Neural cell (in vitro differentiated cells): ENCODE results near the gene REEP1. TPM values are rescaled to one million over a fixed set of nuclear protein-coding genes. Genes with fewer than 3 reads are reported as not detected.

ENCODE experiments used
- H2AFZ ChIP-seq: fragments of 200-600, 300-800 bp; sonication (generic), shearing (Covaris generic); 2 replicates; pipeline ENCODE4 v1.6.0; 2014; ENCODE audit warnings: low read depth, mild to moderate bottlenecking, antibody characterized with exemption, low read length, moderate library complexity
- H3F3A ChIP-seq: fragments of 200-600 bp; shearing (Covaris generic); 2 replicates; pipeline ENCODE4 v1.6.1; 2016; ENCODE audit warnings: mild to moderate bottlenecking, moderate library complexity, mixed read lengths, antibody characterized with exemption, low read length; ENCODE audit not compliant: insufficient read depth, poor library complexity, severe bottlenecking
- H3K27ac ChIP-seq: fragments of 200-600, 300-800 bp; sonication (generic), shearing (Covaris generic); 2 replicates; pipeline ENCODE4 v1.5.1; 2014; ENCODE audit warnings: mild to moderate bottlenecking, low read length, moderate library complexity
- H3K27me3 ChIP-seq: fragments of 300-800, 200-600 bp; sonication (generic), shearing (Covaris generic); 2 replicates; pipeline ENCODE4 v1.6.0; 2014; ENCODE audit warnings: mild to moderate bottlenecking, low read depth, low read length, moderate library complexity; ENCODE audit not compliant: insufficient read depth
- H3K36me3 ChIP-seq: fragments of 300-800, 200-600 bp; sonication (generic), shearing (Covaris generic); 2 replicates; pipeline ENCODE4 v1.5.1; 2014; ENCODE audit warnings: mild to moderate bottlenecking, antibody characterized with exemption, low read length, moderate library complexity; ENCODE audit not compliant: insufficient read depth
- H3K4me2 ChIP-seq: fragments of 300-800, 200-600 bp; sonication (generic), shearing (Covaris generic); 2 replicates; pipeline ENCODE4 v1.6.0; 2014; ENCODE audit warnings: mild to moderate bottlenecking, low read length
- H3K4me3 ChIP-seq: fragments of 300-800, 200-600 bp; sonication (generic), shearing (Covaris generic); 2 replicates; pipeline ENCODE4 v1.5.1; 2014; ENCODE audit warnings: mild to moderate bottlenecking, low read length, moderate library complexity
- H3K79me2 ChIP-seq: fragments of 200-600 bp; shearing (Covaris generic); replicated peaks from 2 replicates; pipeline ENCODE4 v1.6.0; 2014; ENCODE audit warnings: mild to moderate bottlenecking, low read length, moderate library complexity; ENCODE audit not compliant: insufficient read depth
- H3K9ac ChIP-seq: fragments of 300-800, 200-600 bp; sonication (generic), shearing (Covaris generic); 2 replicates; pipeline ENCODE4 v1.6.1; 2016; ENCODE audit warnings: mild to moderate bottlenecking, low read length, mixed read lengths
- H3K9me2 ChIP-seq: fragments of 200-600 bp; shearing (Covaris generic); 2 replicates; pipeline ENCODE4 v1.6.1; 2016; ENCODE audit warnings: mild to moderate bottlenecking, low read length, mixed read lengths; ENCODE audit not compliant: insufficient read depth
- H3K9me3 ChIP-seq: fragments of 200-600, 300-800 bp; sonication (generic), shearing (Covaris generic); 2 replicates; pipeline ENCODE4 v1.6.1; 2016; ENCODE audit warnings: mild to moderate bottlenecking, mixed run types, low read length, moderate library complexity, mixed read lengths
- H4K20me1 ChIP-seq: fragments of 200-600 bp; shearing (Covaris generic); 2 replicates; pipeline ENCODE4 v1.6.1; 2016; ENCODE audit warnings: mild to moderate bottlenecking, mixed run types; ENCODE audit not compliant: insufficient read depth
- EP300 ChIP-seq: fragments of 450-650 bp; conservative IDR thresholded peaks from 2 replicates; pipeline ENCODE4 v1.6.1; 2014; ENCODE audit warnings: antibody characterized with exemption, mild to moderate bottlenecking, moderate library complexity; ENCODE audit not compliant: poor library complexity, severe bottlenecking
- EZH2 ChIP-seq: fragments of 200-600, 300-800 bp; shearing (Covaris generic), sonication (generic); IDR thresholded peaks from 2 replicates; pipeline ENCODE4 v1.6.1; 2014; ENCODE audit warnings: antibody characterized with exemption, low read length, borderline replicate concordance, mild to moderate bottlenecking; ENCODE audit not compliant: insufficient read depth, poor library complexity, severe bottlenecking
- MXI1 ChIP-seq: fragments of 450-650 bp; conservative IDR thresholded peaks from 2 replicates; pipeline ENCODE4 v1.6.1; 2014; ENCODE audit warnings: antibody characterized with exemption, mild to moderate bottlenecking; ENCODE audit not compliant: poor library complexity, severe bottlenecking
- POLR2AphosphoS5 ChIP-seq: IDR thresholded peaks from 2 replicates; pipeline ENCODE4 v1.6.1; 2012
- RAD21 ChIP-seq: fragments of 450-650 bp; conservative IDR thresholded peaks from 2 replicates; pipeline ENCODE4 v1.6.1; 2014; ENCODE audit warnings: antibody characterized with exemption, mild to moderate bottlenecking, moderate library complexity
- REST ChIP-seq: IDR thresholded peaks from 2 replicates; pipeline ENCODE4 v1.6.1; 2012; ENCODE audit warnings: borderline replicate concordance
- SMC3 ChIP-seq: fragments of 450-650 bp; conservative IDR thresholded peaks from 2 replicates; pipeline ENCODE4 v1.6.1; 2014; ENCODE audit warnings: antibody characterized with exemption, mild to moderate bottlenecking, moderate library complexity; ENCODE audit not compliant: poor library complexity
- TAF1 ChIP-seq: IDR thresholded peaks from 2 replicates; pipeline ENCODE4 v1.6.1; 2012; ENCODE audit warnings: low read depth
- polyA plus RNA-seq: library from polyadenylated mRNA; depleted of rRNA; stranded (reverse); fragments of >200 nt; gene quantifications from 2 replicates; pipeline ENCODE4 v1.2.3, GENCODE V29; 2014
- TF ChIP-seq, protein P1 (sequence below): fragments of 450-650 bp; IDR thresholded peaks from 2 replicates; pipeline ENCODE4 v1.5.1; 2014; ENCODE audit warnings: antibody characterized with exemption, mild to moderate bottlenecking, moderate library complexity; ENCODE audit not compliant: poor library complexity, severe bottlenecking

REEP1 gene
- polyA plus RNA-seq, 1 donor from 2014 or later = 121 TPM

GRCh38 chr2:86314125-86314524 is 23.3 kb downstream of the REEP1 start:
- H3K27ac ChIP-seq = no peak overlapping the region
- H4K20me1 ChIP-seq = no peaks in the 10 kb centered on the region
- H3K27me3 ChIP-seq = no peaks in the 10 kb centered on the region
- H3K4me2 ChIP-seq = no peak overlapping the region
- no peaks in the 10 kb centered on the region for H3F3A ChIP-seq
- no peaks in the 10 kb centered on the region for H3K36me3 ChIP-seq
- no peak overlapping the region for H2AFZ ChIP-seq
- no peaks in the 10 kb centered on the region for H3K9me3 ChIP-seq
- TF ChIP-seq SMC3 = no peak
- TF ChIP-seq REST = no peak
- no peak for TF ChIP-seq TAF1
- TF ChIP-seq EZH2 = no peak
- no peak for TF ChIP-seq POLR2AphosphoS5
- TF ChIP-seq, protein P1, sequence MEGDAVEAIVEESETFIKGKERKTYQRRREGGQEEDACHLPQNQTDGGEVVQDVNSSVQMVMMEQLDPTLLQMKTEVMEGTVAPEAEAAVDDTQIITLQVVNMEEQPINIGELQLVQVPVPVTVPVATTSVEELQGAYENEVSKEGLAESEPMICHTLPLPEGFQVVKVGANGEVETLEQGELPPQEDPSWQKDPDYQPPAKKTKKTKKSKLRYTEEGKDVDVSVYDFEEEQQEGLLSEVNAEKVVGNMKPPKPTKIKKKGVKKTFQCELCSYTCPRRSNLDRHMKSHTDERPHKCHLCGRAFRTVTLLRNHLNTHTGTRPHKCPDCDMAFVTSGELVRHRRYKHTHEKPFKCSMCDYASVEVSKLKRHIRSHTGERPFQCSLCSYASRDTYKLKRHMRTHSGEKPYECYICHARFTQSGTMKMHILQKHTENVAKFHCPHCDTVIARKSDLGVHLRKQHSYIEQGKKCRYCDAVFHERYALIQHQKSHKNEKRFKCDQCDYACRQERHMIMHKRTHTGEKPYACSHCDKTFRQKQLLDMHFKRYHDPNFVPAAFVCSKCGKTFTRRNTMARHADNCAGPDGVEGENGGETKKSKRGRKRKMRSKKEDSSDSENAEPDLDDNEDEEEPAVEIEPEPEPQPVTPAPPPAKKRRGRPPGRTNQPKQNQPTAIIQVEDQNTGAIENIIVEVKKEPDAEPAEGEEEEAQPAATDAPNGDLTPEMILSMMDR = no peak
- TF ChIP-seq EP300 = no peak
- TF ChIP-seq RAD21 = no peak
- no peak for TF ChIP-seq MXI1
- no peaks in the 10 kb centered on the region for H3K9me2 ChIP-seq
- no peak overlapping the region for H3K9ac ChIP-seq
- H3K79me2 ChIP-seq = no peaks in the 10 kb centered on the region
- no peak overlapping the region for H3K4me3 ChIP-seq

- no peak for TF ChIP-seq EZH2
- TF ChIP-seq MXI1 = no peak
- TF ChIP-seq REST = no peak
- no peak for TF ChIP-seq SMC3
- TF ChIP-seq EP300 = no peak
- TF ChIP-seq TAF1 = no peak
- no peak for TF ChIP-seq POLR2AphosphoS5
- no peak for TF ChIP-seq RAD21
- TF ChIP-seq, protein P1 = no peak
- H3K9ac ChIP-seq = no peak overlapping the region
- no peak overlapping the region for H3K4me3 ChIP-seq
- H2AFZ ChIP-seq = no peak overlapping the region
- no peaks in the 10 kb centered on the region for H3K9me3 ChIP-seq
- H3K4me2 ChIP-seq = no peak overlapping the region
- no peaks in the 10 kb centered on the region for H3K36me3 ChIP-seq
- H3K79me2 ChIP-seq = no peaks in the 10 kb centered on the region
- no peaks in the 10 kb centered on the region for H3K9me2 ChIP-seq
- H3K27me3 ChIP-seq = no peaks in the 10 kb centered on the region
- no peaks in the 10 kb centered on the region for H4K20me1 ChIP-seq
- H3F3A ChIP-seq = no peaks in the 10 kb centered on the region
- H3K27ac ChIP-seq = no peak overlapping the region
Observed at GRCh38 chr2:86313341-86313740, 24.1 kb downstream of the REEP1 start.
